ENCODE data around the gene IPPK. TPM values are rescaled to one million over a fixed set of nuclear protein-coding genes. Genes with fewer than 3 reads are reported as not detected.

Gene IPPK
- total RNA-seq, 1 donor from 2014 or later = 10.1 TPM

DNA sequence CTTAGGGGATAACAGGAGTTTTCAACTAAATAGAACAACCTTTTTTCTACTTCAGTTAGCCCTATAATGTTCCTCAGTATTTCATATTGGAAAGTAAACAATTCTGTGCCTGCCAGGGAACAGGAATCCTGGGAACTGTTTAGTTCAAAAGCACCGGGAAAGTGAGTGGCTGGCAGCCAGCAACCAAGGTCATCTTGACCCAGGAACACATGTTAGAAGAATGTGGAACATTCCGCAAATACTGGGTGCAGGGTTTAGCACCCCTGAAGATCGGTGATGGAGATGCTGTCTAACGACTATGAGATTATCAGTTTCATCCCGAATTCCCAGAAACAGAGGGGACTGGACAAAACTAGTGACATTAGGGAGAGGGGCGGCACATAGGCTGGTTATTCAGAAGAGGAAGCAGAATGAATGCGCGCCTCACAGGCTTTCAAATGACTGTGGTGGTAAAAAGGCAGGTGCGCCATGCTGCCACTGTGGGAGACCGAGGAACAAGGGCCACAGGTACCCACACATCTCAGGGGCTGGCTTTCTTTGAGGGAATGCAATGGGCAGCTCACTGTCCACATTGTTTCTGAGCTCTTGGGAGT lies 51.2 kb downstream of the IPPK start:
- H3K27me3 Mint-ChIP-seq (ENCODE audit: unreplicated experiment) = no peaks in the 10 kb centered on the region
- no peak for TF ChIP-seq CTCF (IDR thresholded peaks at IDR 0.05; ENCODE audit: unreplicated experiment)
- no peaks in the 10 kb centered on the region for H3K9me3 Mint-ChIP-seq (ENCODE audit: unreplicated experiment)
- peaks cover 27% of the 10 kb centered on the region for H3K36me3 Mint-ChIP-seq (ENCODE audit: low read depth, unreplicated experiment)
- no peak overlapping the region for H3K27ac Mint-ChIP-seq (ENCODE audit: unreplicated experiment)
- H3K4me1 Mint-ChIP-seq (ENCODE audit: unreplicated experiment) = peaks cover 6% of the 10 kb centered on the region
- no peak for DNase-seq (ENCODE audit: low spot score)
- H3K4me3 Mint-ChIP-seq (ENCODE audit: unreplicated experiment) = no peak overlapping the region

- no peak overlapping the region for H3K4me3 Mint-ChIP-seq (ENCODE audit: unreplicated experiment)
- DNase-seq (ENCODE audit: low spot score) = no peak
- no peaks in the 10 kb centered on the region for H3K9me3 Mint-ChIP-seq (ENCODE audit: unreplicated experiment)
- no peak for TF ChIP-seq CTCF (IDR thresholded peaks at IDR 0.05; ENCODE audit: unreplicated experiment)
- peaks cover 27% of the 10 kb centered on the region for H3K36me3 Mint-ChIP-seq (ENCODE audit: low read depth, unreplicated experiment)
- no peak overlapping the region for H3K27ac Mint-ChIP-seq (ENCODE audit: unreplicated experiment)
- H3K27me3 Mint-ChIP-seq (ENCODE audit: unreplicated experiment) = no peaks in the 10 kb centered on the region
- peaks cover 6% of the 10 kb centered on the region for H3K4me1 Mint-ChIP-seq (ENCODE audit: unreplicated experiment)
Observed at GRCh38 chr9:92617951-92618510, 51.9 kb downstream of the IPPK start.

DNA sequence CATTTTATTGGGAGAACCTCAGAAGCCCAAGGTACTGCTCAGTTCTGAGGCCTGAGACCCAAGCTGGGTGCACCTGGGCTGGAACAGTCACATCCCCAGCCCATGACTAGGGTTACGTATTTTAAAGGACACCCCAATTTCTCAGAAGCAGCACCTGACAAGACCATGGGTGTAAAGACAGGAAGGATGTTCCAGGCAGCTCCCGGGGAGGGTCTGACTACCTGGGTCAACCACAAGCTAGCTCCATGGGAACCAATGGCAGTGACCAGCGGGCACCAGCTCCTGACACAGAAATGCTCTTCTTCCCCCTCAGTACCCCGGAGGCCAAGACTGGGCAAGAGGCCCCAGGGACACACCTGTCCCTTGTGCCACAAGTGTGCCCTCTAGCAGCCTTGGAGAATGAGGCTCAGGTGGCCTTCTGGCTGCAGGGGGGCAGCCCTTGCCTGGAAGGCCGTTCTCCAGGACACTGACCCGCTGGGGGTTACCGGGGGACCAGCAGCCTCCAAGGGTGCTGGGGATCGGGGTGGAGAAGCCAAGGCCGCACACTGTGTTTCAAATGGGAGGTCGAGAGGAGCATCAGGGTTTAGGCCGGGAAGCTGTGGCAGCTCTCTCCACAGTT lies 52.6 kb downstream of the IPPK start:
- no peak for DNase-seq (ENCODE audit: low spot score)
- no peak overlapping the region for H3K4me3 Mint-ChIP-seq (ENCODE audit: unreplicated experiment)
- H3K27ac Mint-ChIP-seq (ENCODE audit: unreplicated experiment) = no peak overlapping the region
- peaks cover 29% of the 10 kb centered on the region for H3K36me3 Mint-ChIP-seq (ENCODE audit: low read depth, unreplicated experiment)
- TF ChIP-seq CTCF (IDR thresholded peaks at IDR 0.05; ENCODE audit: unreplicated experiment) = no peak
- no peaks in the 10 kb centered on the region for H3K9me3 Mint-ChIP-seq (ENCODE audit: unreplicated experiment)
- peaks cover 6% of the 10 kb centered on the region for H3K4me1 Mint-ChIP-seq (ENCODE audit: unreplicated experiment)
- H3K27me3 Mint-ChIP-seq (ENCODE audit: unreplicated experiment) = no peaks in the 10 kb centered on the region

GRCh38 chr9:92616655-92617111 lies 53.2 kb downstream of the IPPK start:
- DNase-seq (ENCODE audit: low spot score) = no peak
- peaks cover 6% of the 10 kb centered on the region for H3K4me1 Mint-ChIP-seq (ENCODE audit: unreplicated experiment)
- H3K9me3 Mint-ChIP-seq (ENCODE audit: unreplicated experiment) = no peaks in the 10 kb centered on the region
- peaks cover 33% of the 10 kb centered on the region for H3K36me3 Mint-ChIP-seq (ENCODE audit: low read depth, unreplicated experiment)
- H3K27me3 Mint-ChIP-seq (ENCODE audit: unreplicated experiment) = no peaks in the 10 kb centered on the region
- TF ChIP-seq CTCF (IDR thresholded peaks at IDR 0.05; ENCODE audit: unreplicated experiment) = no peak
- H3K27ac Mint-ChIP-seq (ENCODE audit: unreplicated experiment) = no peak overlapping the region
- H3K4me3 Mint-ChIP-seq (ENCODE audit: unreplicated experiment) = no peak overlapping the region

DNA sequence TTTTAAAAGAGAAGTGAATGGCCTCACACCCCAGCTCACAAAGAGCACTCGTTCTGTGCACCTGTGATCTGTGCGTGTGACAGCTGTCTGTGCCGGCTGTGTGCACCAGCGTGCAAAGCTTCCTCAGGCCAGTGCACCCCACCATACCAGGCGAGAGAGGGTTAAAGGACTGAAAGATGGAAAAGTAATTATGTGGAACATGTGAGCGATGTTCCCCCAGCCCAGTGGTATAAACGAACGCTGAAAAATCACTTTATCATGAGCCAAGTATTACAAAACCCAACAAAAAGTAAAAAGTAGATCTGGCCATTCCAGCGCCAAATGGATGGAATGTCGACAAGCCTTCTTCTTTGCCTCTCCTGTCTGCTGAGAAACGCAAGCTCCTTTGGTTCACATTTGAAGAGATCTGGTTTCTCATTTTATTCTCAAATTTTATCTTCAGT lies 53.7 kb downstream of the IPPK start:
- Mint-ChIP-seq H3K36me3 (ENCODE audit: low read depth, unreplicated experiment) (peaks cover 38% of the 10 kb centered on the region), H3K4me3 (ENCODE audit: unreplicated experiment) (no peak overlapping the region), H3K27ac (ENCODE audit: unreplicated experiment) (no peak overlapping the region), H3K9me3 (ENCODE audit: unreplicated experiment) (no peaks in the 10 kb centered on the region), H3K4me1 (ENCODE audit: unreplicated experiment) (peaks cover 6% of the 10 kb centered on the region), H3K27me3 (ENCODE audit: unreplicated experiment) (no peaks in the 10 kb centered on the region)
- no peak for DNase-seq (ENCODE audit: low spot score)
- TF ChIP-seq CTCF (IDR thresholded peaks at IDR 0.05; ENCODE audit: unreplicated experiment) = no peak

Data from endothelial cell (in vitro differentiated cells).